ENCODE measurements around the gene UCN2. TPM values are rescaled to one million over a fixed set of nuclear protein-coding genes. Genes with fewer than 3 reads are reported as not detected.

UCN2 gene
- total and polyA plus RNA-seq, 2 of the 4 experiments (the other 2 are of a cell fraction) = 0.54 to 2.7 TPM

DNA sequence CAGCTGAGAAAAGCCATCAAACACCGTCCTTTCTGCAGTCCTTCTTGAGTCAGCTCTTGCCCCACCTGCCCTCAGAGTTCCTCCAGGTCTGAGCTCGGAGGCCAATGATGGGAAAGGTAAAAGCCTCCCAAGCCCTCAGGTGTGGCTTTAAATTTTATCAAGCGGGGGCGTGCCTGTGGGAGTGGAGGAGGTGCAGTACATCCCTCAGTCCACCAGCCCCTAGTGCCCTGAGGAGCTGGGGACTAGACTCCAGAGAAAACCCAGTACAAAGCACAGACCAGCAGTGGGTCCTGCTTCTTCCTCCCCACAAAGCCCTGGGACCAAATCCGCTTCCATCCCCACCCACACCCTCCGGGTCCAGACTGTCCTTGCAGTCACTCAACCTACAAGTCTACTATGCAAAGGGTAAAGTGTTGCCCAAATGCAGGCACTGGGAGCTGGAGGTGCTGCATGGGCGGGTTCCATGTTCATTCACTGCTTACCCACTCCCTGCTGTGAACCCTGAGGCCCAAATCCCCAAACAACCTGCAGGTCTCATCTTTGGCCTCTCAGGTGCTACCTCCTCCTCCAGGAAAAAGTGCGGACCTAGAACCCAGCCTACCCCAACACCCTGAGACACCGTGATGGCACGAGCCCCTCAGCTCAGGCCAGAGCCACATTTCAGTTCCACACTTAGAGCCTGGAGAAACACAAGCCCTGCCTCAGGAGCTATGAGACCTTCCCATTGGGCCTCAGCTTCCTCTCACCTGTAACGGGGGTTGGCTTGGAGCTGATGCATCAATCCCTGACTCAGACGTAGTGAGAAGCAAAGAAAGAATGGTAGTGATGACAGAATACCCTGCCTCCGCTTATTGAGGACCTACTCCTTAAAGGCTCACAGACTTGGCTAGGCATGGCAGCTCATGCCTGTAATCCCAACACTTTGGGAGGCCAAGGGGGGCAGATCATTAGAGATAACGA, 9.4 kb downstream of the UCN2 start:
- ChIA-PET POLR2A (ENCODE audit: unreplicated experiment) (no interaction called here), CTCF (interaction anchor here (1.6 kb wide), 1 partner anchor 118 kb away, joined by 4 read pairs; no protein-coding TSS in a partner anchor)
- Histone ChIP-seq H2AK5ac (ENCODE audit: low read depth, low read length) (no peak overlapping the region), H4K5ac (ENCODE audit: low read depth, low read length) (no peak overlapping the region), H2AFZ (replicated peaks; ENCODE audit: low read length, poor library complexity) (no peak overlapping the region), H4K8ac (ENCODE audit: low read depth in 2 of 2, low read length in 2 of 2) (no peak overlapping the region), H3K23ac (ENCODE audit: low read depth, low read length) (no peak overlapping the region), H2BK120ac (ENCODE audit: low read depth, low read length) (no peak overlapping the region), H3K18ac (ENCODE audit: low read depth, low read length) (no peak overlapping the region), H3K9me3 (ENCODE audit: control insufficient read depth, insufficient read depth, low read length) (no peaks in the 10 kb centered on the region), H4K20me1 (ENCODE audit: insufficient read depth, low read length) (peaks cover 14% of the 10 kb centered on the region; the same call in 1 of the 2 replicates), H3K9ac (ENCODE audit: low read depth, low read length) (no peak overlapping the region), H3K4me3 (ENCODE audit: insufficient read depth, low read depth, low read length) (no peak overlapping the region), H3K36me3 (ENCODE audit: control insufficient read depth, insufficient read depth, low read length) (peaks cover 3% of the 10 kb centered on the region; the same call in 1 of the 2 replicates), H3K56ac (ENCODE audit: extremely low read depth, insufficient read depth, low read length) (no peak overlapping the region), H3K4me1 (ENCODE audit: control insufficient read depth, insufficient read depth, low read length) (peaks cover 12% of the 10 kb centered on the region), H3K27me3 (ENCODE audit: control insufficient read depth, insufficient read depth, low read length) (no peaks in the 10 kb centered on the region), H2BK15ac (ENCODE audit: low read depth, low read length) (no peak overlapping the region), H2BK5ac (ENCODE audit: low read depth, low read length, poor library complexity, severe bottlenecking) (no peak overlapping the region), H3K27ac (ENCODE audit: insufficient read depth, low read length) (no peak overlapping the region), H2AK9ac (replicated peaks; ENCODE audit: low read depth, low read length, poor library complexity) (peak overlapping the region; percentile 77), H3K4me2 (ENCODE audit: low read depth, low read length) (no peak overlapping the region), H2BK20ac (ENCODE audit: low read depth, low read length) (no peak overlapping the region), H3K9me1 (ENCODE audit: insufficient read depth, low read length) (peaks cover 9% of the 10 kb centered on the region), H3K14ac (replicated peaks; ENCODE audit: low read depth, low read length) (no peak overlapping the region), H3K79me1 (ENCODE audit: low read depth in 1 of 2, low read length in 2 of 2) (peaks cover 11 to 49% of the 10 kb centered on the region in 2 experiments), H3K4ac (ENCODE audit: low read depth, low read length) (no peak overlapping the region), H4K91ac (ENCODE audit: insufficient read depth, low read depth, low read length) (no peak overlapping the region)
- DNase-seq (no peak), ATAC-seq (ENCODE audit: low read depth) (no peak)
- intact Hi-C loops (cut with micrococcal nuclease) (no loop called here), in situ Hi-C loops (cut with MboI; ENCODE audit: low sequenced_read_pairs) (no loop called here), dilution Hi-C loops (cut with HindIII; ENCODE audit: low sequenced_read_pairs, unreplicated experiment) (no loop called here)
- WGBS, 2 experiments (ENCODE audit: extremely low coverage in 2 of 2, insufficient read length in 1 of 2) = 87% methylated on average over 3 of the region's 14 CpGs; no CpG with 5 or more reads in 1 of the 2 experiments
- TF ChIP-seq RCOR1 (IDR thresholded peaks at IDR 0.05; ENCODE audit: insufficient replicate concordance, low read length) = no peak
- TF ChIP-seq SMC3 (IDR thresholded peaks at IDR 0.05; ENCODE audit: low read depth, low read length) = no peak
- no peak for TF ChIP-seq MXI1 (IDR thresholded peaks at IDR 0.05; ENCODE audit: borderline replicate concordance, low read depth, low read length)
- TF ChIP-seq BHLHE40 (IDR thresholded peaks at IDR 0.05; ENCODE audit: low read depth, low read length) = no peak
- TF ChIP-seq, protein P1, sequence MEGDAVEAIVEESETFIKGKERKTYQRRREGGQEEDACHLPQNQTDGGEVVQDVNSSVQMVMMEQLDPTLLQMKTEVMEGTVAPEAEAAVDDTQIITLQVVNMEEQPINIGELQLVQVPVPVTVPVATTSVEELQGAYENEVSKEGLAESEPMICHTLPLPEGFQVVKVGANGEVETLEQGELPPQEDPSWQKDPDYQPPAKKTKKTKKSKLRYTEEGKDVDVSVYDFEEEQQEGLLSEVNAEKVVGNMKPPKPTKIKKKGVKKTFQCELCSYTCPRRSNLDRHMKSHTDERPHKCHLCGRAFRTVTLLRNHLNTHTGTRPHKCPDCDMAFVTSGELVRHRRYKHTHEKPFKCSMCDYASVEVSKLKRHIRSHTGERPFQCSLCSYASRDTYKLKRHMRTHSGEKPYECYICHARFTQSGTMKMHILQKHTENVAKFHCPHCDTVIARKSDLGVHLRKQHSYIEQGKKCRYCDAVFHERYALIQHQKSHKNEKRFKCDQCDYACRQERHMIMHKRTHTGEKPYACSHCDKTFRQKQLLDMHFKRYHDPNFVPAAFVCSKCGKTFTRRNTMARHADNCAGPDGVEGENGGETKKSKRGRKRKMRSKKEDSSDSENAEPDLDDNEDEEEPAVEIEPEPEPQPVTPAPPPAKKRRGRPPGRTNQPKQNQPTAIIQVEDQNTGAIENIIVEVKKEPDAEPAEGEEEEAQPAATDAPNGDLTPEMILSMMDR (conservative IDR thresholded peaks at IDR 0.05; ENCODE audit: low read depth, low read length) = no peak
- no peak for TF ChIP-seq FOS (IDR thresholded peaks at IDR 0.05; ENCODE audit: low read depth, low read length)
- TF ChIP-seq RFX5 (IDR thresholded peaks at IDR 0.05; ENCODE audit: low read depth, low read length) = no peak
- TF ChIP-seq CHD1 (IDR thresholded peaks at IDR 0.05; ENCODE audit: low read depth, low read length) = no peak
- TF ChIP-seq, protein P2, sequence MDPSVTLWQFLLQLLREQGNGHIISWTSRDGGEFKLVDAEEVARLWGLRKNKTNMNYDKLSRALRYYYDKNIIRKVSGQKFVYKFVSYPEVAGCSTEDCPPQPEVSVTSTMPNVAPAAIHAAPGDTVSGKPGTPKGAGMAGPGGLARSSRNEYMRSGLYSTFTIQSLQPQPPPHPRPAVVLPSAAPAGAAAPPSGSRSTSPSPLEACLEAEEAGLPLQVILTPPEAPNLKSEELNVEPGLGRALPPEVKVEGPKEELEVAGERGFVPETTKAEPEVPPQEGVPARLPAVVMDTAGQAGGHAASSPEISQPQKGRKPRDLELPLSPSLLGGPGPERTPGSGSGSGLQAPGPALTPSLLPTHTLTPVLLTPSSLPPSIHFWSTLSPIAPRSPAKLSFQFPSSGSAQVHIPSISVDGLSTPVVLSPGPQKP (IDR thresholded peaks at IDR 0.05; ENCODE audit: borderline replicate concordance, low read depth, low read length) = no peak
- no peak for TF ChIP-seq CEBPB (IDR thresholded peaks at IDR 0.05; ENCODE audit: low read depth, low read length)
- TF ChIP-seq POLR2A (IDR thresholded peaks at IDR 0.05; ENCODE audit: low read depth, low read length) = no peak
- no peak for TF ChIP-seq NFE2L2 (IDR thresholded peaks at IDR 0.05; ENCODE audit: low read depth, low read length)
- no peak for TF ChIP-seq MAZ (IDR thresholded peaks at IDR 0.05; ENCODE audit: borderline replicate concordance, low read depth, low read length)
- BruUV-seq (replicated peaks) = no TSS peak
